LNCAP (cell line): ENCODE measurements around the gene MEF2C.

Source experiments
- CTCF ChIP-seq: fragments of 450-650 bp; IDR thresholded peaks from 2 replicates; pipeline ENCODE4 v1.5.1; 2017; ENCODE audit warnings: mild to moderate bottlenecking

MEF2C gene

DNA sequence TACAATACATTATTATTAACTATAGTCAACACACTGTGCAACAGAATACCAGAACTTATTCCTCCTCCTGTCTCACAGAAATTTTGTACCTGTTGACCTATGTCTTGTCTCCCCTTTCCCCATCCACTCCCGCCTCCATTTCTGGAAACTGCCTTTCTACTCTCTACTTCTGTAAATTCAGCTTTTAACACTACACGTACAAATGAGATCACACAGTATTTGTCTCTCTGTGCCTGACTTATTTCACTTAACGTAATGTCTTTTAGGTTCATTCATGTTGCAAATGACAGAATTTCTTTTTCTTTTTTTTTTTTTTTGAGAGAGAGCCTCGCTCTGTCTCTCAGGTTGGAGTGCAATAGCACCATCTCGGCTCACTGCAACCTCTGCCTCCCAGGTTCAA, 19.5 kb downstream of the MEF2C start:
- TF ChIP-seq CTCF = no peak

DNA sequence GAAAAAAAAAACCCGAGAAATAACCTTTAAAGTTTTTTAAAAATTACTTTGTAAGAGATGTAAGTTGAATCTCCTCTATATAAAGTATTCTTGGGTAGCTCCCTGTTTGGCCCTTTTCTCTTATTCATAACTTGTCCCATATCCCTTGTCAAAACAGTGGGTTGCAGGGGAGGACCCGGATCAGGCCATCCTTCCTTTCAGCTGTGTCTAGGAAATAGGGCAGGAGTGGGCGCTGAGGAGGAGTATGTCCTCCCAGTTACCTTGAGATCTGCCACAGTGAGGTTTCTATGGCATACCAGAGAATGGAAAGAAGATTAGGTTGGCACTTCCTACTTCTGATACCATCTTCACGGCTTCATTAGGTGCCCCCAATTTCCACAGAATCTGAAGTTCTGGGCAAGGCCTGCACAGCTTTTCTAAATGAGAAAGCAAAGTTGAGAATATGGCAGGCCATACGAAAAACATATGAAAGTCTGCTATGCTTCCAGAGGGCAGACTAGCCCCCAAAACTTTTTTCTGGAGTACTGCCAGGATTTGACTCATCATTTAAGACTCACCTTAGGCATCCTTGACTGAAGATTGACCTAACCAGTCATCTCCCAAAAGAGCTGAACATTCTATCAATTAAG, 20.3 kb downstream of the MEF2C start:
- no peak for TF ChIP-seq CTCF

DNA sequence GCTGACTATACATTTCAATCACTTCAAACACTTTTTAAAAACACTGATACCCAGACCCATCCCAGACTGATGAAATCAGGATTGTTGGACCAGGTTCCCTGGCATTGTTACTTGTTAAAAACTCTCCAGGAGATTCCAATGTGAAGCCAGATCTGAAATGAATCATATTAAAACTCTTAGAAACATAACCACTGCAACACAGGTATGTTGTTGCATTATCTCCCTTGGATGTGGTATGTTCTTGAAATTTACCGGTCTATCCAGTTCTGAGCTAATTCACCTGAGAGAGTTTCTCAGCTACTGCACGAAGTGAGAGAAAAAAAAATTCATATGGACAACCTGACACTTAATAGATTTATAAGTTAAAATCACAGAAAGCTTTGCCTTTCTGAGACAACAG, 21.8 kb downstream of the MEF2C start:
- TF ChIP-seq CTCF = no peak

DNA sequence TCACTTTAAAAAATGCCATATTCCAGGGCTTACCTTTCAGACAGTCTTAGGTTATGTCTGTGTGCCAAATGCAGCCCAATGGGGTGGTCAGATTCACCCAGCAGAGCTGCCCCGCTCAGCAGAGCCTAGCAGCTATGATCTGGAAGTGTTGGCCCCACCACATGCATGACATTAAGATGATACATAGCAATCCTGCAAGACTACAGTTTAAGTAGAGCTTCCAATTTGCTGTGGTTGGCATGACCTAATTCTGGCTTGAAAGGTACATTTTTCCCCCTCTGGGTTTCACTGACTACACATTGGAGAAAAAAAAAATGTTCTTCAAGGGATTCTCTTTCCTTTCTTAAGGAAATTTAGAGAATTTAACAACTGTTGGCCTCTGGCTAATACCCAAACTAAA, 22.5 kb downstream of the MEF2C start:
- TF ChIP-seq CTCF = no peak

DNA sequence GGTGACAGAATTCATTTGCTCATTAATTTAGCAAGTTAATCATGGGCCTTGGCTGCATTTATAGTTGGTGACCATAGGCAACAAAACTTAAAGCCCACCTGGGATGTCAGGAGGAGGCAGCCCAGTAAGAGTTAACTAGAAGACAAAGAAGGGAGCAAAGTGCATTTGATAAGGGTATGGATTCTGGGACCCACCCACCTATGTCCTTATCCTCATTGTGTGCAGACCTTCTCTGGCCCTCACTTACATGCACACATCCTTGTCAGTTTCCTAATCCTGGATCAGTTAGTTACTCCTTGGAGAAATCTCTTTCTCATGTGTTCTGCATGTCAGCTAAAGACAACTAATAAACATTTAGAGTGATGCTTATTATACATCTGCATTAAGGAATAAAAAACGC, 24.6 kb downstream of the MEF2C start:
- TF ChIP-seq CTCF = no peak

DNA sequence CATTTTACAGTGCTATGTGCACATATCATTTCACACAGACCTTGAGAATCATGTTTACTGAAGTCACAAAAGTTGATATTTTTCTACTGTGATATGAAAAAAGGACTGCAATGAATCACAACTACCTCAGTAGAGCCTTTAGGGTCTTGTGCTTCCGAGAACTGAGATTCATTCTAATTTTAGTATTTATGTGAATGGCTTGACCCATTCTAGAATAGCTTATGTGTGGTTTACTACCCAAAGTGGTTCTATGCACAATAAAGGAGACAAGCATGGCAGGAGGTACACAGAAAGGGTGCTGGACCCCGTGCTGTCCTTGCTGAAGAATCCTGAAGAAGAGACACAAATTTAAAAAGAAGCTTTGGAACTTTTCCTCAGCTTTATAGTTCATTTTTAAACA, 28.2 kb downstream of the MEF2C start:
- no peak for TF ChIP-seq CTCF

GRCh38 chr5:88847420-88847819, 35.6 kb downstream of the MEF2C start:
- no peak for TF ChIP-seq CTCF

- no peak for TF ChIP-seq CTCF
Observed at GRCh38 chr5:88846434-88846833, 36.5 kb downstream of the MEF2C start.
